ENCODE data around the gene UQCRQ.
"Not testable (repeated sequence)": the region's sequence is repeated elsewhere in the genome, so short reads cannot be mapped to it uniquely, and the experiment has no call there.

Gene UQCRQ

DNA sequence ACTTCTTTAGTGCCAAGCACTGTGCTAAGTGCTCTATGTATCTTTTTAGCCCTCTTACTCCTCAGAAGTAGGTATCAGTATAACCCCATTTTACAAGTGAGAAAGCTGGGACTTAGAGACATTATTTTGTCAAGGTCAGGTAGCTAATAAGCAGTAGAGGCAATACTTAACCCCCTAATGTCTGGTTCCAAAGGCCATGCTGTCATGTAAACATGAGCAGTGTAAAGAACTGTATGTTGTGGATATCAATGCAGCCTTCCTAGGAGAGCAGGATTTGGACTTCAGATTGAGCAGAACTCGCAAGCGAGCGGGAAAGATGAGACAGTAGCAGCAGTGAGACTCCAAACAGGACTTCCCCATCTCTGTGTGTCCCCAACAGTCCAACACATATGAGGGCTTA, 32.4 kb upstream of the UQCRQ start:
- DNase-seq, result no peak

- no peak for DNase-seq
Measured at GRCh38 chr5:132836852-132837251, 29.6 kb upstream of the UQCRQ start.

- no peak for DNase-seq
Measured at GRCh38 chr5:132837868-132838267, 28.6 kb upstream of the UQCRQ start.

- no peak for DNase-seq
Measured at GRCh38 chr5:132838516-132839282, 27.7 kb upstream of the UQCRQ start.

GRCh38 chr5:132839426-132840301, 26.8 kb upstream of the UQCRQ start:
- no peak for DNase-seq

GRCh38 chr5:132840313-132840712, 26.1 kb upstream of the UQCRQ start:
- DNase-seq, result no peak

DNA sequence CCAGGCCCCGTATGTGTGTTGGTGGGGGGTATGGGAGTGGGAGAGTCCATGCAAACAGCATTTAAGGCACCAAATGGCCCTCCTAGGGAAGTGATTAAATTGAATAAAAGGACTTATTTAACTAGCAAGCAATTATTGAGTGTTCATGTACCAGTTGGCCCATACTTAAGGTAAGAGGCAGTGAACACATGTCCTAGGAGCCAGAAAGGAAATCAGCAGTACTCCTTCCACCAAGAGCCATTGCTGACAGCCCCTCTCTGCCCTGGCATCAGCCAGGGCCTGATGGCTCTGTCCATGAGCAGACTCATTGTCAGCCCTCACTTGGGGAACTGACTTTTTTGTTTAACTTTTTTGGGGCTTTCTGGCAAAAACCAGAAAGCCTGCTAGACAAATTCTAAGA, 25.5 kb upstream of the UQCRQ start:
- DNase-seq, result no peak

GRCh38 chr5:132841305-132841704, 25.1 kb upstream of the UQCRQ start:
- no peak for DNase-seq

DNA sequence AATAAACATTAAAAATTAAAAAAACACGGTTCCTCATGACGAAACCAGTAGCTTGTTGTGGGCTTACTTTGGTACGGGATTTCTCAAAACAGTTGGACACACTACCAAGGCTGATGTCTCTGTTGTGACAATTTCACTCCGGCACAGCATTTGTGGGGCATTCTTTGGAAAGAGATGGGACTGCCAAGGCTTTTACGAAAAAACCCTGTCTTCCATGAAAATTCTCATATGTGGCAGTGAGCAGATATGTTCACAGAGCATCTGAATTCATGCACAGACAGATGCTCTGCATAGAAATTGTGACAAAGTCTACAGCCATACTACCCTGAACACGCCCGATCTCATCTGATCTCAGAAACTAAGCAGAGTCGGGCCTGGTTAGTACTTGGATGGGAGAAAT, 18.2 kb upstream of the UQCRQ start:
- DNase-seq, result no peak

GRCh38 chr5:132849347-132849746, 17.1 kb upstream of the UQCRQ start:
- no peak for DNase-seq

DNA sequence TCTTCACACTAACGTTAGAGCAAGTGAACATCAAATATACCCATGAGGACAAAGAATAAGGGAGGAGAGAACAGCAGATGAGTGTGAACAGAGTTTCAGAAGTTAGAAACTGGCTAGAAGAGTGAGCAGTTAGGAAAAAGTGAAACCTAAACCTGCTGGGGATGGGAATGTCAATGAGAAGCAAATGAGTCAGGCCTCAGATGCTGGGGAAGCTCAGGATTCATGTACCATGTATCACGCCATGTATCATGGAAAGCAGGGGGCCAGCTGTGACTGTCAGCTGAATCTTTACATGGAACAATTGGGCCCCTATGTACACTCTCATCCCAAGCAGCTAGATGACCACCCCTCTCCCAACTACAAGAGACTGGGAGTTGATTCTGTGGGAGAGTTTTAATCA, 16.4 kb upstream of the UQCRQ start:
- DNase-seq, result no peak

GRCh38 chr5:132853323-132853722, 13.1 kb upstream of the UQCRQ start:
- DNase-seq, result no peak

- DNase-seq, result no peak
Measured at GRCh38 chr5:132853790-132854189, 12.7 kb upstream of the UQCRQ start.

DNA sequence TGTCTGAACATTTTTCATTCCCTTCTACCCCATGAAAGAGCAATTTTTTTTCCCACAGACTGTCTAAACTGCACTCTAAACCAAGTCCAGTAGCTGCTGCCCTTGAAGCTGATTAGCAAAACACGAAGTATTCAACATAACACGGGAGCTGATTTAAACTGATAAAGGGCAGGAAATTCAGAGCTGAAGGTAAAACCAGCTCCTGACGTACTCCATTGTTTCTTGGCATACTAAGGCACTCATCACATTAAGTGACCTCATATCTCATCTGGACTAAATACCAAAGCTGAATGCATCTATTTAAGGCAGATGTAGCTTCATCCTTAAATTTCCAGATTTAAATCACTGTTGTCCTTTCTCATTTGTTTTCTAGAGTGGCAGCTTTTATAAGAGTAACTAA, 12.1 kb upstream of the UQCRQ start:
- DNase-seq, result no peak

DNA sequence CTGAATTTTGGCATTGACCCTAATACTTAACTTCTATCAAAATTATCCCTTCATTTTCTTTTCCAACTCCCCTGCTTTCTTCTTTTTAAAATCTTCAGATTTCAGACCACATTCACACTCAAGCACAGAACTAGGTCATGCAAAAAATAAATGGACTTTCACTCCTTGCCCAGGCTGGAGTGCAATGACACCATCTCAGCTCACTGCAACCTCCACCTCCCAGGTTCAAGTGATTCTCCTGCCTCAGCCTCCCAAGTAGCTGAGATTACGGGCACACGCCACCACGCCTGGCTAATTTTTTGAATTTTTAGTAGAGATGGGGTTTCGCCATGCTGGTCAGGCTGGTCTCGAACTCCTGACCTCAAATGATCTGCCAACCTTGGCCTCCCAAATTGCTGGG, 11.4 kb upstream of the UQCRQ start:
- DNase-seq, result not testable (repeated sequence)

DNA sequence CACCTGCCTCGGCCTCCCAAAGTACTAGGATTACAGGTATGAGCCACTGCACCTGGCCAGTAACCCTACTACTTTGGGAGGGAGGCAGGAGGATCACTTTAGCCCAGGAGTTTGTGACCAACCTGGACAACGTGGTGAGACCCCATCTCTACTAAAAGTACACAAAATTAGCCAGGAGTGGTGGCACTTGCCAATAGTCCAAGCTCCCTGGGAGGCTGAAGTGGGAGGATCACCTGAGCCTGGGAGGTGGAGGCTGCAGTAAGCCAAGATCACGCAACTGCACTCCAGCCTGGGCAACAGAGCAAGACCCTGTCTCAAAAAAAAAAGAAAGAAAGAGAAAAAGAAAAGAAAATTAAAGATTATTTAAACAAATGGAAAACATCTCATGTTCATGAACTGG, 10.4 kb upstream of the UQCRQ start:
- DNase-seq, result no peak

DNA sequence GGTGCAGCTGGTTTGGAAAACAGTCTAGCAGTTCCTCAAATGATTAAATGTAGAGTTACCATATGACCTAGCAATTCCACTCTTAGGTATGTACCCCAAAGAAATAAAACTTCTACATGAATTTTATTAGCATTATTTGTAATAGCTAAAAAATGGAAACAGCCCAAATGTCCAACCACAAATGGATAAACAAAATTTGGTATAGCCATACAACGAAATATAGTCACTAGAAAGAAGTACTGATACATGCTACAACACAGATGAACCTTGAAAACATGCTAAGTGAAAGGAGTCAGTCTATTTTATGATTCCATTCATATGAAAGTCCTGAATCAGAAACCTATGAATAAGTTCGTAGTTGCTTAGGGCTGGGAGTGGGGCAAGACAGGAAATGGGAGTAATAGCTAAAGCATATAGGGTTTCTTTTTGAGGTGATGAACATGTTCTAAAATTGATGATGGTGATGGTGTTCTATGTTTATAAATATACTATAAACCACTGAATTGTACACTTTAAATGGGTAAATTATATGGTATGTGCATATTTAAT, 6.5 kb upstream of the UQCRQ start:
- no peak for DNase-seq

DNA sequence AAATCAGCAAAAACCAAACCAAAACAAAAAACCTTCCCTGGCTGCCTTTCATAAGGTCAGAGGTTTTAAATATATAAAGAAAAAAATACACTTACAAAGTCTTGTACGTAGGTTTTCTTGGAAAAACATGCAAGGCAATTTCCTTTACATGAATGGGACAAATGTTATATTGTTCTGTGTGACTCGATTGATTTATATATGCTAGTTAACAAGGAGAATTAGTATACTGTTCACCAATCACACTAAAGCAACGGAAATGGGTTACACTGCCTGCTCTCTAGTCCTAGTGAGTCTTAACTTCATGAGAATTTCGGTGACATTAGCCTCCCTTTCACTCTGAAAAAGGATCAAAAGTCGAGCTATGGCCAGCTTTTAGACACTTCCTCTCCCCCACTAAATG, 5.7 kb upstream of the UQCRQ start:
- no peak for DNase-seq

DNA sequence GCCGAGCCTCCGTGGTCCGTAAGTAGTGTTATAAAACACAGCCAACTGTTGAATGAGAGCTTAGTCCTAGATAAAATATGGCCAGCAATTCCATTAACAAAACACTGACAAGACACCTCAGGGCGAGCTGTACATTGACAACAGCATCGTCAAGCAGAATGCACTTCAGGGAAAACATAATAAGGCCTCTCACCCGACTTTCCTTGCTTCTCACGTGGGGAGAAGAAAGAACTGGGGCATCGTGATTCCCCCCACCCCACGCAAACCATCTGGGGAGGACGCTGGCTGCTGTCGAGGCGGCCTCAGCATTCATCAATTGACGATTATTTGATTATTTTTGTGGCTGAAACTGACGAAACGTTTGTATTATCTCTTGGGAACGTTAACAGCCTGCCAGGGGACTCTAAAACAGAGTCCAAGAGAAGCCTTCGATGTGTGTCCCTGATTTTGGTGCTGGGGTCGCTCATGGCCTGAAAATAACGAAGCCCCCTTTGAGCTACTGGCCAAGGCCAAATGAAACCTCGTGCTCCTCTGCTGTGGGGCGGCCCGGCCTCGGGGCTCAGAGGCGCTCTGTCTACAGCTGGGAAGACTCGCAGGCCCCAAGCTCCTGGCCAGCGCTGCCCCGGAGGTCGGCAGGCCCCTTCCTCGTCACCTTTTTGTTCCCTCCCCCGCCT, 637 bp upstream of the UQCRQ start:
- DNase-seq, result no peak

DNA sequence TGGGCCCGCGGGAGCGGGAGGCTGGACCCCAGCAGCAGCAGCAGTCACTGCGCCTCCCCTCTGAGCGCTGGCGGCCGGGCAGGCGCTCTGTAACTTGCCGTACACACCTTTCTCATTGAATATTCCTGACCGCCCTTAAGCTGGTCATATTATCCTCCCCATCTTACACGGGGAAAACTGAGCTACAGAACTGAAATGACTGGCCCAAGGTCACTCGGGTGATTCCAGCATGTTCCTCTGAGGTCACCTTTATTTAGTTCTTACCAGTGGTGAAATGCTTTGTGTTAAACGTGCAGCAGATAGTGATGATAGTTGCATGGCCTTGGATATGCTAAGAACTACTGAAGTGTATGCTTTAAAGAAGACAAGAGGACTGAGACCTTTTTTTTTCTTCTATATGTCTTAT, 607 bp downstream of the UQCRQ start:
- DNase-seq, result no peak

GRCh38 chr5:132868754-132869153, 2.3 kb downstream of the UQCRQ start:
- DNase-seq, result no peak

DNA sequence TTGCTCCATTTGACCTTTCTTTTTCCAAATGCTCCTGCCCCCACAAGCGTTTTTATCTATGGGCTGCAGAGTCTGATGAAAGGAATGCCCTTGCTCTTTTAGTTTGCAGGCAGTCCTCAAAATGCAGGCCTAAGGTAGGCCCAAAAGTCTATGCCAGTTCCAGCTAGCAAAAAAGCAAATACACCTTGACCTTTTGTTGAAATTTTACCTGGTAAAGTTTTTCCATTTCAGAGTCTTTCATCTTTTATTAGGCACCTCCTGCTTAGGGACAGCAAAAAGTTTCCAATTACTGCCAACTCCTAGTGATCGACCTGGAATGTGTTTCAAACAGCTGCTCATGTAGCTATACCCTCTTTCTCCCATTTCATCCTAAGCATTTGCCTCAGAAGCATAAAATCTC, 4.4 kb downstream of the UQCRQ start:
- DNase-seq, result no peak

GRCh38 chr5:132871459-132872284, 5.2 kb downstream of the UQCRQ start:
- DNase-seq, result no peak

All from NCI-H82 (cell line).